Neural cell (in vitro differentiated cells): ENCODE data around the gene ZDHHC4. TPM values are rescaled to one million over a fixed set of nuclear protein-coding genes. Genes with fewer than 3 reads are reported as not detected.

ENCODE experiments used
- H2AFZ ChIP-seq: fragments of 200-600, 300-800 bp; sonication (generic), shearing (Covaris generic); 2 replicates; pipeline ENCODE4 v1.6.0; 2014; ENCODE audit warnings: low read depth, mild to moderate bottlenecking, antibody characterized with exemption, low read length, moderate library complexity
- H3F3A ChIP-seq: fragments of 200-600 bp; shearing (Covaris generic); 2 replicates; pipeline ENCODE4 v1.6.1; 2016; ENCODE audit warnings: mild to moderate bottlenecking, moderate library complexity, mixed read lengths, antibody characterized with exemption, low read length; ENCODE audit not compliant: insufficient read depth, poor library complexity, severe bottlenecking
- H3K27ac ChIP-seq: fragments of 200-600, 300-800 bp; sonication (generic), shearing (Covaris generic); 2 replicates; pipeline ENCODE4 v1.5.1; 2014; ENCODE audit warnings: mild to moderate bottlenecking, low read length, moderate library complexity
- H3K27me3 ChIP-seq: fragments of 300-800, 200-600 bp; sonication (generic), shearing (Covaris generic); 2 replicates; pipeline ENCODE4 v1.6.0; 2014; ENCODE audit warnings: mild to moderate bottlenecking, low read depth, low read length, moderate library complexity; ENCODE audit not compliant: insufficient read depth
- H3K36me3 ChIP-seq: fragments of 300-800, 200-600 bp; sonication (generic), shearing (Covaris generic); 2 replicates; pipeline ENCODE4 v1.5.1; 2014; ENCODE audit warnings: mild to moderate bottlenecking, antibody characterized with exemption, low read length, moderate library complexity; ENCODE audit not compliant: insufficient read depth
- H3K4me2 ChIP-seq: fragments of 300-800, 200-600 bp; sonication (generic), shearing (Covaris generic); 2 replicates; pipeline ENCODE4 v1.6.0; 2014; ENCODE audit warnings: mild to moderate bottlenecking, low read length
- H3K4me3 ChIP-seq: fragments of 300-800, 200-600 bp; sonication (generic), shearing (Covaris generic); 2 replicates; pipeline ENCODE4 v1.5.1; 2014; ENCODE audit warnings: mild to moderate bottlenecking, low read length, moderate library complexity
- H3K79me2 ChIP-seq: fragments of 200-600 bp; shearing (Covaris generic); replicated peaks from 2 replicates; pipeline ENCODE4 v1.6.0; 2014; ENCODE audit warnings: mild to moderate bottlenecking, low read length, moderate library complexity; ENCODE audit not compliant: insufficient read depth
- H3K9ac ChIP-seq: fragments of 300-800, 200-600 bp; sonication (generic), shearing (Covaris generic); 2 replicates; pipeline ENCODE4 v1.6.1; 2016; ENCODE audit warnings: mild to moderate bottlenecking, low read length, mixed read lengths
- H3K9me2 ChIP-seq: fragments of 200-600 bp; shearing (Covaris generic); 2 replicates; pipeline ENCODE4 v1.6.1; 2016; ENCODE audit warnings: mild to moderate bottlenecking, low read length, mixed read lengths; ENCODE audit not compliant: insufficient read depth
- H3K9me3 ChIP-seq: fragments of 200-600, 300-800 bp; sonication (generic), shearing (Covaris generic); 2 replicates; pipeline ENCODE4 v1.6.1; 2016; ENCODE audit warnings: mild to moderate bottlenecking, mixed run types, low read length, moderate library complexity, mixed read lengths
- H4K20me1 ChIP-seq: fragments of 200-600 bp; shearing (Covaris generic); 2 replicates; pipeline ENCODE4 v1.6.1; 2016; ENCODE audit warnings: mild to moderate bottlenecking, mixed run types; ENCODE audit not compliant: insufficient read depth
- CTCF ChIP-seq: fragments of 450-650 bp; IDR thresholded peaks from 2 replicates; pipeline ENCODE4 v1.5.1; 2014; ENCODE audit warnings: antibody characterized with exemption, mild to moderate bottlenecking, moderate library complexity; ENCODE audit not compliant: poor library complexity, severe bottlenecking
- EP300 ChIP-seq: fragments of 450-650 bp; conservative IDR thresholded peaks from 2 replicates; pipeline ENCODE4 v1.6.1; 2014; ENCODE audit warnings: antibody characterized with exemption, mild to moderate bottlenecking, moderate library complexity; ENCODE audit not compliant: poor library complexity, severe bottlenecking
- EZH2 ChIP-seq: fragments of 200-600, 300-800 bp; shearing (Covaris generic), sonication (generic); IDR thresholded peaks from 2 replicates; pipeline ENCODE4 v1.6.1; 2014; ENCODE audit warnings: antibody characterized with exemption, low read length, borderline replicate concordance, mild to moderate bottlenecking; ENCODE audit not compliant: insufficient read depth, poor library complexity, severe bottlenecking
- MXI1 ChIP-seq: fragments of 450-650 bp; conservative IDR thresholded peaks from 2 replicates; pipeline ENCODE4 v1.6.1; 2014; ENCODE audit warnings: antibody characterized with exemption, mild to moderate bottlenecking; ENCODE audit not compliant: poor library complexity, severe bottlenecking
- POLR2AphosphoS5 ChIP-seq: IDR thresholded peaks from 2 replicates; pipeline ENCODE4 v1.6.1; 2012
- RAD21 ChIP-seq: fragments of 450-650 bp; conservative IDR thresholded peaks from 2 replicates; pipeline ENCODE4 v1.6.1; 2014; ENCODE audit warnings: antibody characterized with exemption, mild to moderate bottlenecking, moderate library complexity
- REST ChIP-seq: IDR thresholded peaks from 2 replicates; pipeline ENCODE4 v1.6.1; 2012; ENCODE audit warnings: borderline replicate concordance
- SMC3 ChIP-seq: fragments of 450-650 bp; conservative IDR thresholded peaks from 2 replicates; pipeline ENCODE4 v1.6.1; 2014; ENCODE audit warnings: antibody characterized with exemption, mild to moderate bottlenecking, moderate library complexity; ENCODE audit not compliant: poor library complexity
- TAF1 ChIP-seq: IDR thresholded peaks from 2 replicates; pipeline ENCODE4 v1.6.1; 2012; ENCODE audit warnings: low read depth
- polyA minus RNA-seq: library from RNA; depleted of rRNA, polyadenylated mRNA; stranded (reverse); fragments of >200 nt; gene quantifications from 2 replicates; pipeline ENCODE4 v1.2.3, GENCODE V29; 2014
- polyA plus RNA-seq: library from polyadenylated mRNA; depleted of rRNA; stranded (reverse); fragments of >200 nt; gene quantifications from 2 replicates; pipeline ENCODE4 v1.2.3, GENCODE V29; 2014

Gene ZDHHC4
- polyA plus RNA-seq (52.2 and 55.9 TPM in 2 replicates), polyA minus RNA-seq (35.5 and 39.7 TPM in 2 replicates)

- H3K4me3 ChIP-seq: peak within 1 kb of the TSS; percentile 81
- peak within 1 kb of the TSS; percentile 76 for H3K27ac ChIP-seq
- no peaks in the 10 kb centered on the region for H3K79me2 ChIP-seq
- H3K36me3 ChIP-seq: no peaks in the 10 kb centered on the region
- no peaks in the 10 kb centered on the region for H3F3A ChIP-seq
- no peaks in the 10 kb centered on the region for H4K20me1 ChIP-seq
- peak within 1 kb of the TSS; percentile 65 for H2AFZ ChIP-seq
- H3K9me3 ChIP-seq: no peaks in the 10 kb centered on the region
- TF ChIP-seq EP300 (peak; percentile 57), REST (peak; percentile 51), EZH2 (no peak), MXI1 (peak; percentile 37), POLR2AphosphoS5 (peak; percentile 92), SMC3 (no peak)
- no peaks in the 10 kb centered on the region for H3K27me3 ChIP-seq
- H3K9ac ChIP-seq: peak within 1 kb of the TSS; percentile 89
- H3K4me2 ChIP-seq: peak within 1 kb of the TSS; percentile 39
- H3K9me2 ChIP-seq: no peaks in the 10 kb centered on the region
Measured at GRCh38 chr7:6577369-6578113, at the start of gene ZDHHC4. TSS of gene ZDHHC4 (plus strand) at chr7:6577454. CDS start at chr7:6580562, 3,108 bp downstream.

GRCh38 chr7:6528401-6529130 is 48.7 kb upstream of the ZDHHC4 start:
- Histone ChIP-seq H4K20me1 (no peaks in the 10 kb centered on the region), H3K4me2 (no peak overlapping the region), H3F3A (no peaks in the 10 kb centered on the region), H2AFZ (no peak overlapping the region), H3K9ac (no peak overlapping the region), H3K27ac (no peak overlapping the region), H3K9me3 (no peaks in the 10 kb centered on the region), H3K9me2 (no peaks in the 10 kb centered on the region), H3K27me3 (peaks cover 79% of the 10 kb centered on the region), H3K36me3 (no peaks in the 10 kb centered on the region), H3K4me3 (no peak overlapping the region), H3K79me2 (no peaks in the 10 kb centered on the region)
- TF ChIP-seq EZH2 (no peak), TAF1 (no peak), CTCF (no peak), MXI1 (no peak), SMC3 (no peak), REST (no peak), EP300 (no peak), POLR2AphosphoS5 (no peak), RAD21 (no peak)
